ENCODE results near the gene FGF11.

DNA sequence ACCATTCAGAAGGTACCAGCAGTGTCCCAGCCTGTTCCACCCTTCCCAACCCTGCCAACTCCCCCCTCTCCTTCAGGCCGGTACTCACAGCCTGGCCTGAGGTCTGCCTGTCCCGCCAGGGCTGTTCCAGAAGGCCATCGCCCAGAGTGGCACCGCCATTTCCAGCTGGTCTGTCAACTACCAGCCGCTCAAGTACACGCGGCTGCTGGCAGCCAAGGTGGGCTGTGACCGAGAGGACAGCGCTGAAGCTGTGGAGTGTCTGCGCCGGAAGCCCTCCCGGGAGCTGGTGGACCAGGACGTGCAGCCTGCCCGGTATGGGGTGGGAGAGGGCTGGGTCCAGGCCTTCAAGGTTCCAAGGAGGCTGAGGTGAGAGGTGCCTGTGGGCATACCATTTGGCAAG, 24.5 kb upstream of the FGF11 start:
- TF ChIP-seq, protein P1, sequence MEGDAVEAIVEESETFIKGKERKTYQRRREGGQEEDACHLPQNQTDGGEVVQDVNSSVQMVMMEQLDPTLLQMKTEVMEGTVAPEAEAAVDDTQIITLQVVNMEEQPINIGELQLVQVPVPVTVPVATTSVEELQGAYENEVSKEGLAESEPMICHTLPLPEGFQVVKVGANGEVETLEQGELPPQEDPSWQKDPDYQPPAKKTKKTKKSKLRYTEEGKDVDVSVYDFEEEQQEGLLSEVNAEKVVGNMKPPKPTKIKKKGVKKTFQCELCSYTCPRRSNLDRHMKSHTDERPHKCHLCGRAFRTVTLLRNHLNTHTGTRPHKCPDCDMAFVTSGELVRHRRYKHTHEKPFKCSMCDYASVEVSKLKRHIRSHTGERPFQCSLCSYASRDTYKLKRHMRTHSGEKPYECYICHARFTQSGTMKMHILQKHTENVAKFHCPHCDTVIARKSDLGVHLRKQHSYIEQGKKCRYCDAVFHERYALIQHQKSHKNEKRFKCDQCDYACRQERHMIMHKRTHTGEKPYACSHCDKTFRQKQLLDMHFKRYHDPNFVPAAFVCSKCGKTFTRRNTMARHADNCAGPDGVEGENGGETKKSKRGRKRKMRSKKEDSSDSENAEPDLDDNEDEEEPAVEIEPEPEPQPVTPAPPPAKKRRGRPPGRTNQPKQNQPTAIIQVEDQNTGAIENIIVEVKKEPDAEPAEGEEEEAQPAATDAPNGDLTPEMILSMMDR (IDR thresholded peaks at IDR 0.05 in 8 of 11, conservative IDR thresholded peaks at IDR 0.05 in 3 of 11) = no peak
- TF ChIP-seq POLR2A (IDR thresholded peaks at IDR 0.05) = no peak

All from spleen (tissue), 7 donors.